Uterus (tissue), 4 donors: Measurements from ENCODE around the gene CELSR1. TPM values are rescaled to one million over a fixed set of nuclear protein-coding genes. Genes with fewer than 3 reads are reported as not detected.

Experiments used
- DNase-seq, 2 donors: peaks; one replicate each; pipeline ENCODE4 v3.0.0-alpha.2; 2019 to 2020
- H3K27ac ChIP-seq, 2 donors: fragments of 200-600 bp; sonication (generic); 1 replicate in 1 of 2; 2 replicates in 1 of 2; pipeline ENCODE4 v1.5.1; 2016 to 2018
- H3K27me3 ChIP-seq, 2 donors: fragments of 200-600 bp; sonication (generic); one replicate each; pipeline ENCODE4 v1.5.1; 2018 to 2019; ENCODE audit warnings: control low read depth in 1 of 2
- H3K36me3 ChIP-seq, 2 donors: fragments of 200-600 bp; sonication (generic); one replicate each; pipeline ENCODE4 v1.5.1; 2019; ENCODE audit warnings: control low read depth in 1 of 2
- H3K4me1 ChIP-seq, 2 donors: fragments of 200-600 bp; sonication (generic); one replicate each; pipeline ENCODE4 v1.5.1; 2018 to 2019; ENCODE audit warnings: control low read depth in 1 of 2
- H3K4me3 ChIP-seq, 2 donors: fragments of 200-600 bp; sonication (generic); 1 replicate in 1 of 2; 2 replicates in 1 of 2; pipeline ENCODE4 v1.5.1; 2018 to 2019; ENCODE audit warnings: mild to moderate bottlenecking in 1 of 2
- H3K9me3 ChIP-seq, 2 donors: fragments of 200-600 bp; sonication (generic); one replicate each; pipeline ENCODE4 v1.5.1; 2019; ENCODE audit warnings: control low read depth in 1 of 2
- CTCF ChIP-seq, 4 experiments: fragments of 200-600 bp in 2 of 4; fragments of 450-650 bp in 2 of 4; sonication (generic) in 2 of 4; IDR thresholded peaks; one replicate each; pipeline ENCODE4 v1.5.1; 2016 to 2019; ENCODE audit warnings: antibody characterized with exemption in 4 of 4, mild to moderate bottlenecking in 2 of 4, moderate library complexity in 1 of 4
- POLR2A ChIP-seq, 2 donors: fragments of 450-650 bp; IDR thresholded peaks; one replicate each; pipeline ENCODE4 v1.6.1; 2016; ENCODE audit warnings: antibody characterized with exemption in 2 of 2, mild to moderate bottlenecking in 1 of 2, moderate library complexity in 1 of 2
- intact Hi-C: fragments of 100-400 bp; cut with DNase I; formaldehyde crosslinking; loops from one replicate; pipeline ENCODE4 v1.15.1; 2023; ENCODE audit warnings: low total_unique reads
- total RNA-seq, 4 donors: library from RNA; depleted of rRNA in 3 of 4; stranded (reverse); fragments of >200 nt in 3 of 4; gene quantifications; one replicate each; pipeline versions ENCODE4 v1.1.0 to v1.2.4, GENCODE V29; 2014 to 2023
- donor health status: DM: yes; HTN: yes; CAD: no.

Gene CELSR1
- total RNA-seq, 4 donors from 2014 or later: 1.5 to 15.8 (median 8.4) TPM

DNA sequence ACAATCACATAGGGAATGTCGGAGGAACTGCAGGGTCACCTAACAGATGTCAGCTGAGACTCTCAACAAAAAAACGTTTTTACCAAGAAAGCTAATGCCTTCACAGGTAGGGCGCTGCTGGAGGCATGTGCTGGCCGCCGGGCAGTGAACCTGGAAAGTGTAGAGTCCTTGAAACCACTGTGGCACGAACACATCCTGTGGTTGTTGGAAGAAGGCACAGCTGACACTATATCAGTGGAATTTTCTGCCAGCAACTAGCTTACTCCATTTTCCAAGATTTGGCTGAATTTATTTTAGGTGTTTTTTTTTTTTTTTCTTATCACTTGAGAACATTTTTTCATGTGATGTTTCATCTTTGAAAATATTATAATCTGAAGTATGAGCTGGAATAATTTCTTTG, 187.7 kb downstream of the CELSR1 start:
- Histone ChIP-seq H3K27ac (no peak overlapping the region), H3K4me1 (no peaks in the 10 kb centered on the region), H3K36me3 (no peaks in the 10 kb centered on the region), H3K4me3 (no peak overlapping the region), H3K27me3 (no peaks in the 10 kb centered on the region), H3K9me3 (no peaks in the 10 kb centered on the region)
- no peak for DNase-seq
- intact Hi-C loops: no loop called here
- no peak for TF ChIP-seq POLR2A (IDR thresholded peaks at IDR 0.05)
- no peak for TF ChIP-seq CTCF (IDR thresholded peaks at IDR 0.05)

DNA sequence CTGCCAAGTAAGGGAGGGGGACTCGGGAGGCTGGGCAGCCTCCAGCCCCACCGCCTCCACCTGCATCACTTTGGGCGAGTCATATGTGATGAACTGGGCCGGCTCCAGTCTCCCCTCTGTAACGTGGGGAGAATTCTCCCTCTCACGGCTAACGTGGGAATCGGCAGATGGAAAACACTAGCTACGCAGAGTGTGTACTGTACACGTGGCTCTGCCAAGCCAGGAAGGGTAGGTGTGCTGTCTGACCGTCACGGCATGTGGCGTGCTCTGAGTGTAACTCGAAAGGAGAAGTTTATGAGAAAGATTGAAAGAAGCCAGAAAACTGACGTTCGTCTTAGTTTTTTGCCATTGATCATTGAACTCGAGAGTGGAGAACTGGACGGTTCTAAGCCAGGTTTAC, 188.2 kb downstream of the CELSR1 start:
- H3K27me3 ChIP-seq: no peaks in the 10 kb centered on the region
- H3K4me1 ChIP-seq: no peaks in the 10 kb centered on the region
- no peak overlapping the region for H3K27ac ChIP-seq
- no peaks in the 10 kb centered on the region for H3K9me3 ChIP-seq
- no peak for DNase-seq
- intact Hi-C loops: no loop called here
- TF ChIP-seq POLR2A (IDR thresholded peaks at IDR 0.05) (no peak), CTCF (IDR thresholded peaks at IDR 0.05) (no peak)
- no peak overlapping the region for H3K4me3 ChIP-seq
- H3K36me3 ChIP-seq: no peaks in the 10 kb centered on the region

GRCh38 chr22:46348099-46348695, 189.2 kb downstream of the CELSR1 start:
- DNase-seq: no peak
- intact Hi-C loops: no loop called here
- Histone ChIP-seq H3K4me1 (no peaks in the 10 kb centered on the region), H3K4me3 (no peak overlapping the region), H3K27ac (no peak overlapping the region), H3K27me3 (no peaks in the 10 kb centered on the region), H3K9me3 (no peaks in the 10 kb centered on the region), H3K36me3 (no peaks in the 10 kb centered on the region)
- TF ChIP-seq POLR2A (IDR thresholded peaks at IDR 0.05): no peak
- TF ChIP-seq CTCF (IDR thresholded peaks at IDR 0.05): no peak

DNA sequence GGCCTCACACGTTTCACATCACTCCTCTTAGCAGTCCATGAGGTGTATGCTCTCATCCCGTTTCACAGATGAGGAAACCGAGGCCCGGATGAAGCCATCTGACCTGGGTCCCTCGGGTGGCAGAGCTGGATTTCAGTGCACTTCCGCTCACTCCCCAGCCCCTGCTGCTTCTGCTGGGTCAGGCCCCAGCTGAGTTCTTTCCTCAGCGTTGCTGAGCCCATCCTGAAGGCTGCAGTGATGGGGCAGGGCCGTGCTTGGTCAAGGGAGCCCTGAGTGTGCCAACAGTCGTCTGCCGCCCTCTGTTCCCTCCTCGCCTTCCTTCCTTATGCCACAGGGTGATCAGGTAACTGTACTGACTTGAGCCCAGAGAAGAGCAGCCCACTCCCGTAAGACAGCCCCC, 189.8 kb downstream of the CELSR1 start:
- H3K4me1 ChIP-seq: no peaks in the 10 kb centered on the region
- no peak for DNase-seq
- no peak overlapping the region for H3K4me3 ChIP-seq
- TF ChIP-seq CTCF (IDR thresholded peaks at IDR 0.05) (no peak), POLR2A (IDR thresholded peaks at IDR 0.05) (no peak)
- intact Hi-C loops: no loop called here
- no peaks in the 10 kb centered on the region for H3K27me3 ChIP-seq
- H3K27ac ChIP-seq: no peak overlapping the region
- H3K9me3 ChIP-seq: no peaks in the 10 kb centered on the region
- no peaks in the 10 kb centered on the region for H3K36me3 ChIP-seq

DNA sequence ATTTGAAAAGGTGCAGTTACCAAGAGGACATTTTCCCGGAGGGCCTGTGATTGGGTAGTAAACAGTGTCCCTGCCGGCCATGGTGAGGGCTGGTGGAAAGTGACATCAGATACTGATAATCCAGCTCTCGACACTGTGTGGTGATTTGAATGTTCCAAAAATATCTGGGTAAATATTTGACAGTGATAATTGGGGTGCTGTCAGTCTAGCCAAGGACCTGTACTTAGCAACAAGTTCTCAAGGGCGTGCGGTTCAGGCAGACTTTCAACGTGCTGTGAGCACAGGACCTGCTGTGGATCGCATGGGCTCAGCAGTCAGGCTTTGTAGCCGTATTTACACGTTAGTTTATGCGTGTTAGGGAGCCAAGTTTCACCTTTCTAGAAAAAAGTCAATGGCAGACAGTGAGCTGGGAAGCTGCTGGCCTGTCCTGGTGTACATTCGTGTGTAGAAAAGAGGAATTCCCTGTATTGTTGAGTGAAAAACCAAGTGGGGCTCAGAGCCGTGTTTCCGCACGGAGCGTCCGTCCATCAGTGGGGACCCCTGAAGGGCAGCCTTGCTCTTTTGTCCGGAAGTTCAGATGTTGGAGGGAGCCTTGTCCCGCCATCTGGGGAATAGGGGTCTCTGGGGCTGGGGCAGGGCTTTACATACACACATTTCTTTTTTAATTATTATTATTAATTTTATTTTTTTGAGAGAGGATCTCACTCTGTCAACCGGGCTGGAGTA, 190.6 kb downstream of the CELSR1 start:
- Histone ChIP-seq H3K36me3 (no peaks in the 10 kb centered on the region), H3K27me3 (no peaks in the 10 kb centered on the region), H3K4me1 (no peaks in the 10 kb centered on the region), H3K4me3 (no peak overlapping the region), H3K9me3 (no peaks in the 10 kb centered on the region), H3K27ac (no peak overlapping the region)
- no peak for DNase-seq
- TF ChIP-seq POLR2A (IDR thresholded peaks at IDR 0.05) (no peak), CTCF (IDR thresholded peaks at IDR 0.05) (no peak)
- intact Hi-C loops: no loop called here
